Uterus (tissue), 4 donors: ENCODE results near the gene NOS1. TPM values are rescaled to one million over a fixed set of nuclear protein-coding genes. Genes with fewer than 3 reads are reported as not detected.

Experiments
- DNase-seq, 2 donors: peaks; one replicate each; pipeline ENCODE4 v3.0.0-alpha.2; 2019 to 2020
- H3K27ac ChIP-seq, 2 donors: fragments of 200-600 bp; sonication (generic); 1 replicate in 1 of 2; 2 replicates in 1 of 2; pipeline ENCODE4 v1.5.1; 2016 to 2018
- H3K27me3 ChIP-seq, 2 donors: fragments of 200-600 bp; sonication (generic); one replicate each; pipeline ENCODE4 v1.5.1; 2018 to 2019; ENCODE audit warnings: control low read depth in 1 of 2
- H3K36me3 ChIP-seq, 2 donors: fragments of 200-600 bp; sonication (generic); one replicate each; pipeline ENCODE4 v1.5.1; 2019; ENCODE audit warnings: control low read depth in 1 of 2
- H3K4me1 ChIP-seq, 2 donors: fragments of 200-600 bp; sonication (generic); one replicate each; pipeline ENCODE4 v1.5.1; 2018 to 2019; ENCODE audit warnings: control low read depth in 1 of 2
- H3K4me3 ChIP-seq, 2 donors: fragments of 200-600 bp; sonication (generic); 1 replicate in 1 of 2; 2 replicates in 1 of 2; pipeline ENCODE4 v1.5.1; 2018 to 2019; ENCODE audit warnings: mild to moderate bottlenecking in 1 of 2
- H3K9me3 ChIP-seq, 2 donors: fragments of 200-600 bp; sonication (generic); one replicate each; pipeline ENCODE4 v1.5.1; 2019; ENCODE audit warnings: control low read depth in 1 of 2
- POLR2A ChIP-seq, 2 donors: fragments of 450-650 bp; IDR thresholded peaks; one replicate each; pipeline ENCODE4 v1.6.1; 2016; ENCODE audit warnings: antibody characterized with exemption in 2 of 2, mild to moderate bottlenecking in 1 of 2, moderate library complexity in 1 of 2
- intact Hi-C: fragments of 100-400 bp; cut with DNase I; formaldehyde crosslinking; loops from one replicate; pipeline ENCODE4 v1.15.1; 2023; ENCODE audit warnings: low total_unique reads
- total RNA-seq, 4 donors: library from RNA; depleted of rRNA in 3 of 4; stranded (reverse); fragments of >200 nt in 3 of 4; gene quantifications; one replicate each; pipeline versions ENCODE4 v1.1.0 to v1.2.4, GENCODE V29; 2014 to 2023
- TF ChIP-seq, protein P1 (sequence below), 4 experiments: fragments of 200-600 bp in 2 of 4; fragments of 450-650 bp in 2 of 4; sonication (generic) in 2 of 4; IDR thresholded peaks; one replicate each; pipeline ENCODE4 v1.5.1; 2016 to 2019; ENCODE audit warnings: antibody characterized with exemption in 4 of 4, mild to moderate bottlenecking in 2 of 4, moderate library complexity in 1 of 4
- donor health status: DM: yes; HTN: yes; CAD: no.

The NOS1 gene
- 1 to 10 TPM in 2 of 4 donors, under 1 TPM in 1, not detected in 1; 0.59 to 2.2 (median 1.1) TPM for total RNA-seq

DNA sequence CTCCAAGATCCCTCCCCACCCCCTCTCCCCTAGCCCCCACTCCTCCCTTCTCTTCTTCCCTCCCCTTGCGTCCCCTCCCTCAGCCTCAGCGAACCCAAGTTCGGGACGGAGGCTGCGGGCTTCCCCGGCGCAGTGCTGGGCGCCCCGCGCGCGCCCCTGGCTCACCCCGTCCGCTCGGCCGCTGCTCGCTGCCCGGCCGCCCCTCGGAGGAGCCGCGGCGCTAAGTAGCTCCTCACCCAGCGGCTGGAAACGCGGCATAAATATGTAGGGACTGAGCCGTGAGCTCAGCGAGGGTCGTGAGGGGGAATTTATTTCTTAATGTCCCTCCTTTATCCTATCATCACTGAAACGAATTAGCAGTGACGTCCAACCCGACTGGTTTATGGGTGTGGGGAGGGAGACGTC lies at the start of gene NOS1:
TSS of gene NOS1 (minus strand) at position 280 of the 405 bp plus-strand sequence. CDS start 30,557 bp downstream, outside the sequence.
- TF ChIP-seq POLR2A (IDR thresholded peaks at IDR 0.05), result no peak
- TF ChIP-seq, protein P1, sequence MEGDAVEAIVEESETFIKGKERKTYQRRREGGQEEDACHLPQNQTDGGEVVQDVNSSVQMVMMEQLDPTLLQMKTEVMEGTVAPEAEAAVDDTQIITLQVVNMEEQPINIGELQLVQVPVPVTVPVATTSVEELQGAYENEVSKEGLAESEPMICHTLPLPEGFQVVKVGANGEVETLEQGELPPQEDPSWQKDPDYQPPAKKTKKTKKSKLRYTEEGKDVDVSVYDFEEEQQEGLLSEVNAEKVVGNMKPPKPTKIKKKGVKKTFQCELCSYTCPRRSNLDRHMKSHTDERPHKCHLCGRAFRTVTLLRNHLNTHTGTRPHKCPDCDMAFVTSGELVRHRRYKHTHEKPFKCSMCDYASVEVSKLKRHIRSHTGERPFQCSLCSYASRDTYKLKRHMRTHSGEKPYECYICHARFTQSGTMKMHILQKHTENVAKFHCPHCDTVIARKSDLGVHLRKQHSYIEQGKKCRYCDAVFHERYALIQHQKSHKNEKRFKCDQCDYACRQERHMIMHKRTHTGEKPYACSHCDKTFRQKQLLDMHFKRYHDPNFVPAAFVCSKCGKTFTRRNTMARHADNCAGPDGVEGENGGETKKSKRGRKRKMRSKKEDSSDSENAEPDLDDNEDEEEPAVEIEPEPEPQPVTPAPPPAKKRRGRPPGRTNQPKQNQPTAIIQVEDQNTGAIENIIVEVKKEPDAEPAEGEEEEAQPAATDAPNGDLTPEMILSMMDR (IDR thresholded peaks at IDR 0.05), result no peak
- H3K9me3 ChIP-seq, result no peaks in the 10 kb centered on the region
- H3K27ac ChIP-seq, result no peak within 1 kb of the TSS
- DNase-seq, result no peak
- intact Hi-C loops, result no loop called here
- no peaks in the 10 kb centered on the region for H3K36me3 ChIP-seq
- no peaks in the 10 kb centered on the region for H3K4me1 ChIP-seq
- peaks cover 0 to 21% of the 10 kb centered on the region in 2 donors for H3K27me3 ChIP-seq
- no peak within 1 kb of the TSS for H3K4me3 ChIP-seq

DNA sequence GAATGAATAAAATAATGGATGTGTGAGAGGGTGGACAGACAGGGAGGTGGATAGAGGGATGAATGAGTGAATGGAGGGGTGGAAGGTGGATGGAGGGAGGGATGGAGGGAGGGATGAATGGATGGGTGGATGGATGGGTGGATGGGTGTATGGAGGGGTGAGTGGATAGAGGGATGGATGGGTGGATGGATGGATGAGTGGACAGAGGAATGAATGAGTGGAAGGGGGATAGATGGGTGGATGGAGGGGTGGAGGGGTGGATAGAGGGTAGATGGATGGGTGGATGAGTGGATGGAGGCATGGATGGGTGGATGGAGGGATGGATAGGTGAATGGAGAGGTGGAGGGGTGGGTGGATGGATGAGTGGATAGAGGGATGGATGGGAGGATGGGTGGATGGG lies 47.9 kb upstream of the NOS1 start:
- no peak for DNase-seq
- intact Hi-C loops, result no loop called here
- H3K4me1 ChIP-seq, result no peaks in the 10 kb centered on the region
- H3K9me3 ChIP-seq, result no peaks in the 10 kb centered on the region
- no peak overlapping the region for H3K27ac ChIP-seq
- no peaks in the 10 kb centered on the region for H3K27me3 ChIP-seq
- TF ChIP-seq POLR2A (IDR thresholded peaks at IDR 0.05), result no peak
- TF ChIP-seq, protein P1 (IDR thresholded peaks at IDR 0.05), result no peak
- H3K4me3 ChIP-seq, result no peak overlapping the region
- H3K36me3 ChIP-seq, result no peaks in the 10 kb centered on the region

DNA sequence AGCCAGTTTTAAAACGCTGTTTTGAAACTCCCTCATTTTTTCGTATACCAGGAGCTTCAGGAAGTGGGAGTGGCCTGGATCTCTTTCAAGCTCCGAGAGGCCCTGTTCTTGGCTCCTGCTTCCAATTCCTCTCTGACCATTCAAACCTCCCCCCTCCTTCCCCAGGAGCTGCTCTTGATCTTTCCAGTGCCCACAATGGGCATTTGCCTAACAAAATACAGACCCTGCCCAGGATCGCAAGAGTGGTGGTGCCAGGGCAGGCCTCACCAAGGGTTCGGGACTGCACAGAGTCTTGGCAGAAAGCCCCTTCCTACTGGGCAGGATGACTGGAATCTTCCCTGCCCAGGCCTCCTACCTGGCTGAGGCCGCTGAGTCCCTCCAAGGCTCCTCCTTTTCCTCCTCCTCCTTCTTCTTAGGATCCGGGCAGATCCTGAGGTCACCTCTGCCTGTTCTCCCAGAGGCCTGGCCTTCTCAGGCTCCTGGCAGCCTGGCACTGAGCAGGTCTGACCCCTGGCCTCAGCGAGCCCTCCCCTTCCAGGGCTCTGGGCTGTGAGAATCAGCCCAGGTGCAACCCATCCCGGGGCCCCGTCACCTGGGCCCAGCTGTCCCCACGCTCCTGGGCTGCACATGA lies 46.9 kb upstream of the NOS1 start:
- H3K36me3 ChIP-seq, result no peaks in the 10 kb centered on the region
- TF ChIP-seq, protein P1 (IDR thresholded peaks at IDR 0.05), result no peak
- no peak for TF ChIP-seq POLR2A (IDR thresholded peaks at IDR 0.05)
- H3K9me3 ChIP-seq, result no peaks in the 10 kb centered on the region
- H3K27me3 ChIP-seq, result no peaks in the 10 kb centered on the region
- no peak overlapping the region for H3K27ac ChIP-seq
- no peaks in the 10 kb centered on the region for H3K4me1 ChIP-seq
- no peak overlapping the region for H3K4me3 ChIP-seq
- DNase-seq, result no peak
- intact Hi-C loops, result no loop called here

GRCh38 chr12:117404940-117405339 lies 43.5 kb upstream of the NOS1 start:
- intact Hi-C loops, result no loop called here
- no peak for DNase-seq
- H3K36me3 ChIP-seq, result no peaks in the 10 kb centered on the region
- H3K27me3 ChIP-seq, result no peaks in the 10 kb centered on the region
- no peaks in the 10 kb centered on the region for H3K9me3 ChIP-seq
- H3K4me1 ChIP-seq, result no peaks in the 10 kb centered on the region
- TF ChIP-seq POLR2A (IDR thresholded peaks at IDR 0.05), result no peak
- TF ChIP-seq, protein P1 (IDR thresholded peaks at IDR 0.05), result no peak
- H3K4me3 ChIP-seq, result no peak overlapping the region
- no peak overlapping the region for H3K27ac ChIP-seq

DNA sequence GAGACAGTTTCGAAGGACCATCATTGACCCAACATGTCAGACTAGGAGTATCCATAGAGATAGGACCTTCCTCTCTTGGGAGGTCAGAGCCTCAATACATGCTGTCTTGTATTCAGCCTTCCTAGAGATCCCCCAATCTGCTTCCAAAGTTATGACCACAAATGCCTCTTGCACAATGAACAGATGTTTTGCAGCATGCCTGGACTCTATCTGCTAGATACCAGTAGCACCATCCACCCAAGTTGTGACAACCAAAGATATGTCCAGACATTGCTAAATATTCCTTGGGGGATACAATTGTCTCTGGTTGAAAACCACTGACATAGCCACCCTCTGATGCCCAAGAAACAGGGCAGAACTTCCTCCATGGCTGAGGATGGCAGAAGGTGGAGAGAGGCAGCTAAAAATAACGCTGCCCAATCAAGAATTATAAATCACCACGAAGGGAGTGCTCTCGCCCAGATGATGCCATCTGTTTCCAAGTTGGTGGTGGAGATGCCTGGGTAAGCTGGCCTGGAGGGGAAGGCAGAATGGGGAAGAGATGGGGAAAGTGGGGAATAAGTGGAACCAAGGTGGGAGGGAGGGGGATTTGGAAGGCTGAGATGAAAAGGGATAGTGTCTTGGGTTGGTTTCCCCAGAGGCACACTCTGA lies 42.9 kb upstream of the NOS1 start:
- intact Hi-C loops, result no loop called here
- TF ChIP-seq, protein P1 (IDR thresholded peaks at IDR 0.05), result no peak
- TF ChIP-seq POLR2A (IDR thresholded peaks at IDR 0.05), result no peak
- H3K27me3 ChIP-seq, result no peaks in the 10 kb centered on the region
- no peak overlapping the region for H3K4me3 ChIP-seq
- DNase-seq, result no peak
- H3K36me3 ChIP-seq, result no peaks in the 10 kb centered on the region
- H3K9me3 ChIP-seq, result no peaks in the 10 kb centered on the region
- H3K4me1 ChIP-seq, result no peaks in the 10 kb centered on the region
- no peak overlapping the region for H3K27ac ChIP-seq
